Mesenchymal stem cell (in vitro differentiated cells and primary cell): Measurements from ENCODE around the gene SCN2B.

ENCODE experiments used
- DNase-seq: peaks from one replicate; pipeline ENCODE4 v3.0.0-alpha.2; 2013
- H2AFZ ChIP-seq: one replicate; pipeline ENCODE4 v1.6.1; 2013; ENCODE audit warnings: low read depth, mild to moderate bottlenecking, control low read depth, inconsistent platforms, low read length, moderate library complexity
- H2AK5ac ChIP-seq: 2 replicates; pipeline ENCODE4 v1.6.1; 2013; ENCODE audit warnings: low read length, moderate library complexity, mild to moderate bottlenecking, inconsistent platforms; ENCODE audit not compliant: severe bottlenecking
- H2BK120ac ChIP-seq: one replicate; pipeline ENCODE4 v1.6.1; 2013; ENCODE audit warnings: low read depth, mild to moderate bottlenecking, inconsistent platforms, low read length, moderate library complexity
- H2BK12ac ChIP-seq, 2 experiments: one replicate each; pipeline ENCODE4 v1.6.1; 2013; ENCODE audit warnings: inconsistent platforms in 2 of 2, low read length in 2 of 2, mild to moderate bottlenecking in 2 of 2, moderate library complexity in 2 of 2, control low read depth in 1 of 2
- H2BK15ac ChIP-seq: one replicate; pipeline ENCODE4 v1.6.1; 2013; ENCODE audit warnings: mild to moderate bottlenecking, low read depth, inconsistent platforms; ENCODE audit not compliant: poor library complexity, severe bottlenecking
- H2BK5ac ChIP-seq: 2 replicates; pipeline ENCODE4 v1.6.1; 2013; ENCODE audit warnings: low read depth, mild to moderate bottlenecking, low read length, control low read depth, inconsistent platforms; ENCODE audit not compliant: poor library complexity, severe bottlenecking
- H3K14ac ChIP-seq, 2 experiments: one replicate each; pipeline ENCODE4 v1.6.1; 2013; ENCODE audit warnings: inconsistent platforms in 2 of 2, low read length in 2 of 2, control low read depth in 1 of 2, mild to moderate bottlenecking in 1 of 2, moderate library complexity in 1 of 2
- H3K18ac ChIP-seq, 2 experiments: one replicate each; pipeline ENCODE4 v1.6.1; 2013; ENCODE audit warnings: inconsistent platforms in 2 of 2, low read length in 2 of 2, control low read depth in 1 of 2, low read depth in 1 of 2, mild to moderate bottlenecking in 1 of 2
- H3K23ac ChIP-seq, 2 experiments: one replicate each; pipeline ENCODE4 v1.6.1; 2013; ENCODE audit warnings: inconsistent platforms in 2 of 2, low read length in 2 of 2, mild to moderate bottlenecking in 2 of 2, moderate library complexity in 2 of 2, control low read depth in 1 of 2
- H3K27ac ChIP-seq: 2 replicates; pipeline ENCODE4 v1.5.1; 2013; ENCODE audit warnings: mild to moderate bottlenecking, moderate library complexity, low read length, control low read depth, inconsistent platforms; ENCODE audit not compliant: poor library complexity, severe bottlenecking
- H3K27me3 ChIP-seq, 2 experiments: 2 replicates each; pipeline versions ENCODE4 v1.6.1 to v1.7.0; 2013; ENCODE audit warnings: low read length in 2 of 2, mild to moderate bottlenecking in 2 of 2, moderate library complexity in 2 of 2, control low read depth in 1 of 2, inconsistent platforms in 1 of 2; ENCODE audit not compliant: control insufficient read depth in 1 of 2, insufficient read depth in 1 of 2
- H3K36me3 ChIP-seq, 2 experiments: 2 replicates each; pipeline versions ENCODE4 v1.6.1 to v1.7.0; 2013; ENCODE audit warnings: low read length in 2 of 2, control low read depth in 1 of 2, inconsistent platforms in 1 of 2, low read depth in 1 of 2, mild to moderate bottlenecking in 1 of 2; ENCODE audit not compliant: insufficient read depth in 2 of 2, control insufficient read depth in 1 of 2
- H3K4ac ChIP-seq, 2 experiments: one replicate each; pipeline ENCODE4 v1.6.1; 2013; ENCODE audit warnings: inconsistent platforms in 2 of 2, low read length in 2 of 2, mild to moderate bottlenecking in 2 of 2, moderate library complexity in 2 of 2, control low read depth in 1 of 2, low read depth in 1 of 2
- H3K4me1 ChIP-seq: 2 replicates; pipeline ENCODE4 v1.6.1; 2013; ENCODE audit warnings: low read depth, low read length, control low read depth; ENCODE audit not compliant: control insufficient read depth, insufficient read depth
- H3K4me2 ChIP-seq: 2 replicates; pipeline ENCODE4 v1.6.1; 2013; ENCODE audit warnings: low read length, mild to moderate bottlenecking, inconsistent platforms; ENCODE audit not compliant: poor library complexity, severe bottlenecking
- H3K4me3 ChIP-seq, 2 experiments: 2 replicates each; pipeline versions ENCODE4 v1.5.1 to v1.7.0; 2013; ENCODE audit warnings: low read length in 2 of 2, mild to moderate bottlenecking in 2 of 2, control low read depth in 1 of 2, low read depth in 1 of 2; ENCODE audit not compliant: insufficient read depth in 1 of 2
- H3K79me1 ChIP-seq: replicated peaks from 2 replicates; pipeline ENCODE4 v1.6.1; 2013; ENCODE audit warnings: mild to moderate bottlenecking, control low read depth, low read length, inconsistent platforms; ENCODE audit not compliant: poor library complexity, severe bottlenecking
- H3K9ac ChIP-seq: 2 replicates; pipeline ENCODE4 v1.7.0; 2013; ENCODE audit warnings: mild to moderate bottlenecking, low read length, moderate library complexity
- H3K9me3 ChIP-seq: 2 replicates; pipeline ENCODE4 v1.7.0; 2013; ENCODE audit warnings: mild to moderate bottlenecking, low read length; ENCODE audit not compliant: control insufficient read depth
- H4K8ac ChIP-seq: one replicate; pipeline ENCODE4 v1.6.1; 2013; ENCODE audit warnings: inconsistent platforms, mild to moderate bottlenecking, low read length, moderate library complexity
- H4K91ac ChIP-seq: one replicate; pipeline ENCODE4 v1.6.1; 2013; ENCODE audit warnings: mild to moderate bottlenecking, low read length, inconsistent platforms
- WGBS: methylation state at CpG from one replicate; pipeline ENCODE4 v1.1.7; 2013; ENCODE audit warnings: mixed read lengths; 5-methylcytosine and 5-hydroxymethylcytosine counted together

The SCN2B gene

DNA sequence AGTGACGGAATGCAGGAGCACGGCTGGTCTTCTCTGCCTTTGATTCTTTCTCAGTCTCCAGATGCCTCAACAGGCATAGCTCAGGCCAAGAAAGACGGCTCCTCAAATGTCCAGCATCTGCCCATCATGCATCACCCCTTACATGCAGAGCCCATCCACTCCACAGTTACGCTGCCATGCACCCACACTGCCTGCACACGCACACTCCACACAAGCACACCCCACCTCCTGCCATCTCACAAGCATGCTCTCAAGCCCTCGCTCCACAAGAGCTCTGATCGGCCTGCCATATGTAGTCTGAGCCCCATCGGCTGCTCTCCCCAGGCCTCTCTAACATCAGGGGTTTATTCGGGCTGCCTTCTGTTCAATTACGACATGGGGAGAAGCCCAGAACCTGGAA, 42.6 kb downstream of the SCN2B start:
- H2AFZ ChIP-seq: no peak overlapping the region
- H3K23ac ChIP-seq: no peak overlapping the region
- H3K36me3 ChIP-seq: no peaks in the 10 kb centered on the region
- H2AK5ac ChIP-seq: no peak overlapping the region
- H3K18ac ChIP-seq: no peak overlapping the region
- no peaks in the 10 kb centered on the region for H3K4me1 ChIP-seq
- H2BK15ac ChIP-seq: no peak overlapping the region
- no peak overlapping the region for H4K8ac ChIP-seq
- DNase-seq: no peak
- no peak overlapping the region for H3K14ac ChIP-seq
- H2BK120ac ChIP-seq: no peak overlapping the region
- no peaks in the 10 kb centered on the region for H3K9me3 ChIP-seq
- WGBS: 83% methylated on average over 10 of the region's 10 CpGs
- H3K79me1 ChIP-seq: no peaks in the 10 kb centered on the region
- no peak overlapping the region for H2BK5ac ChIP-seq
- no peak overlapping the region for H3K4me2 ChIP-seq
- no peak overlapping the region for H3K4me3 ChIP-seq
- peaks cover 65 to 74% of the 10 kb centered on the region in 2 experiments for H3K27me3 ChIP-seq
- H4K91ac ChIP-seq: no peak overlapping the region
- no peak overlapping the region for H3K27ac ChIP-seq
- no peak overlapping the region for H3K9ac ChIP-seq
- no peak overlapping the region for H3K4ac ChIP-seq
- no peak overlapping the region for H2BK12ac ChIP-seq

GRCh38 chr11:118132385-118133151, 43.9 kb downstream of the SCN2B start:
- H3K36me3 ChIP-seq: no peaks in the 10 kb centered on the region
- H3K4me1 ChIP-seq: no peaks in the 10 kb centered on the region
- no peak overlapping the region for H2BK12ac ChIP-seq
- no peak for DNase-seq
- WGBS: 85% methylated on average over 13 of the region's 15 CpGs
- peak overlapping the region in 1 of 2 experiments; percentile 9 for H3K23ac ChIP-seq
- no peak overlapping the region for H3K27ac ChIP-seq
- H3K18ac ChIP-seq: no peak overlapping the region
- no peaks in the 10 kb centered on the region for H3K79me1 ChIP-seq
- H2BK5ac ChIP-seq: no peak overlapping the region
- H2BK15ac ChIP-seq: no peak overlapping the region
- no peak overlapping the region for H3K9ac ChIP-seq
- H2AK5ac ChIP-seq: no peak overlapping the region
- H3K4me2 ChIP-seq: no peak overlapping the region
- H3K14ac ChIP-seq: no peak overlapping the region
- no peak overlapping the region for H3K4me3 ChIP-seq
- no peak overlapping the region for H4K91ac ChIP-seq
- H2BK120ac ChIP-seq: no peak overlapping the region
- no peak overlapping the region for H3K4ac ChIP-seq
- H3K9me3 ChIP-seq: no peaks in the 10 kb centered on the region
- peaks cover 59 to 71% of the 10 kb centered on the region in 2 experiments for H3K27me3 ChIP-seq
- no peak overlapping the region for H4K8ac ChIP-seq
- H2AFZ ChIP-seq: no peak overlapping the region

GRCh38 chr11:118129471-118130172, 46.8 kb downstream of the SCN2B start:
- no peak overlapping the region for H2BK5ac ChIP-seq
- no peak overlapping the region for H2BK120ac ChIP-seq
- H3K18ac ChIP-seq: no peak overlapping the region
- no peak overlapping the region for H3K4me2 ChIP-seq
- WGBS: 62% methylated on average over 6 of the region's 6 CpGs
- no peak overlapping the region for H4K8ac ChIP-seq
- H3K4ac ChIP-seq: no peak overlapping the region
- H3K27me3 ChIP-seq: peaks cover 36 to 62% of the 10 kb centered on the region in 2 experiments
- H3K23ac ChIP-seq: no peak overlapping the region
- H4K91ac ChIP-seq: no peak overlapping the region
- no peak overlapping the region for H3K4me3 ChIP-seq
- H2BK15ac ChIP-seq: no peak overlapping the region
- no peaks in the 10 kb centered on the region for H3K9me3 ChIP-seq
- no peaks in the 10 kb centered on the region for H3K79me1 ChIP-seq
- no peak overlapping the region for H3K9ac ChIP-seq
- H3K27ac ChIP-seq: no peak overlapping the region
- no peaks in the 10 kb centered on the region for H3K4me1 ChIP-seq
- H2AFZ ChIP-seq: no peak overlapping the region
- no peak overlapping the region for H2AK5ac ChIP-seq
- DNase-seq: no peak
- H3K14ac ChIP-seq: no peak overlapping the region
- H3K36me3 ChIP-seq: no peaks in the 10 kb centered on the region
- H2BK12ac ChIP-seq: no peak overlapping the region

DNA sequence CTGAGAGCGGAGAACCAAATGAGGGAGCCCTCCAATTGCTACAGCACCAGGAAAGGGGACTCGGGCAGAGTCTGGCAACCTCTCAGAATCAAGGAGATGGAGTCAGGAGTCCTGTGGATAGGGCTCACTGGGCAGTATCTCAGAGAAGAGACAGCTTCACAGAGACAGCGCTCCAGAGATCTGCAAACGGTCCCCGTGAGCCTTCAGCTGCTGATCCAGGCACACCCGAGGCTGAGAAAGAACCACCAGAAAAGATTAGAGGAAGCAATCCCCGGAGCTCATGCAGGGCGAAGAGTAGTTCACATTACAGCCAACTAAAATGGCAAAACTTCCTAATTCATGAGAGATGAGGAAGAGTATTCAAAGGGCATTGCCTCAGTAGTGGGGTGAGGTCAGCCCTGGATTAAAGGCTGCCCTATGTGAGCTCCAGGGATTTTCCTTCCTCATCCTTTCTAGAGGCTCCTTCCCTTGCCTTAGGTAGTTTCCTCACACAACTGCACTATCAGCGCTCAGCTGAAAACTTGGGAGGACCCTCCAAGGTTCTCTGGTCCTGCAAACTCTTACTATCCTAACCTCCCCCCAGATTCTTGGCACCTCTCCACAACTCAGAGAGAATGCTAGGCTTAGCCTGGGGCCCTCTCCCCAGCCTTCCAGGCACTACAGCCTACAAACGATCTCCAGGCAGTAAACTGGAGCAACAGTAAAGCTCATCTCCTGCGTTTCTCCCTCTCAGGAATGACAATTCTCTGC, 47.5 kb downstream of the SCN2B start:
- H3K27me3 ChIP-seq: peaks cover 29 to 56% of the 10 kb centered on the region in 2 experiments
- WGBS: 81% methylated on average over 10 of the region's 11 CpGs
- H3K4me2 ChIP-seq: no peak overlapping the region
- H2BK5ac ChIP-seq: no peak overlapping the region
- no peak overlapping the region for H3K4ac ChIP-seq
- no peak for DNase-seq
- H3K9ac ChIP-seq: no peak overlapping the region
- H3K18ac ChIP-seq: no peak overlapping the region
- no peak overlapping the region for H3K27ac ChIP-seq
- H2BK15ac ChIP-seq: no peak overlapping the region
- H2AK5ac ChIP-seq: no peak overlapping the region
- H4K8ac ChIP-seq: no peak overlapping the region
- H2BK12ac ChIP-seq: no peak overlapping the region
- H3K9me3 ChIP-seq: no peaks in the 10 kb centered on the region
- no peaks in the 10 kb centered on the region for H3K79me1 ChIP-seq
- H3K4me1 ChIP-seq: no peaks in the 10 kb centered on the region
- H4K91ac ChIP-seq: no peak overlapping the region
- H3K4me3 ChIP-seq: no peak overlapping the region
- no peak overlapping the region for H2AFZ ChIP-seq
- H3K14ac ChIP-seq: no peak overlapping the region
- H3K23ac ChIP-seq: no peak overlapping the region
- H3K36me3 ChIP-seq: no peaks in the 10 kb centered on the region
- H2BK120ac ChIP-seq: no peak overlapping the region
